Measurements from ENCODE around the gene GNAL.

DNA sequence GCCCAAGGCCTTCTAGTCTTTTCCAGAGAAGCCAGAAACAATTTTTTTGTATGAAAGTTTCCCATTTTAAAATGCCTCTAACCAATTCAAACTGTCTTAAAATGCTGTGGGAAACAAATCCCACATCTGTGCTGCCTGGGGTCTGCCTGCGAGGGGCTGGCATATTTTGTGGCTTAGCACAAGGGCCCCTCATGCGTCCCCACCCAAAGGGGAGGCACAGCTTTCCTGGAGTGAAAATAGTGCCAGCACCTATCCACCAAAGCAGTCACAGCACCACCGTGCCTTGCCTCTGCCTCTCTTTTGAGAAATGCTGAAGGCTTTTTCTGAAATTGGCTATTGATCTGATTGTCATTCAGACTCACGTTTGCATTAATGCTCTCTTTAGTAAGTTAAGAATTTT lies 22.2 kb upstream of the GNAL start:
- TF ChIP-seq CTCF (IDR thresholded peaks at IDR 0.05) = no peak
- TF ChIP-seq POLR2A (IDR thresholded peaks at IDR 0.05) = no peak

Data from thyroid gland (tissue), 4 donors.